ENCODE data around the gene RPGRIP1L. TPM values are rescaled to one million over a fixed set of nuclear protein-coding genes. Genes with fewer than 3 reads are reported as not detected.

RPGRIP1L gene
- total and polyA plus RNA-seq, 2 of the 13 experiments (the other 11 are each of a cell fraction or from before 2014, with no cell fraction given): 5.0 to 13.5 TPM

DNA sequence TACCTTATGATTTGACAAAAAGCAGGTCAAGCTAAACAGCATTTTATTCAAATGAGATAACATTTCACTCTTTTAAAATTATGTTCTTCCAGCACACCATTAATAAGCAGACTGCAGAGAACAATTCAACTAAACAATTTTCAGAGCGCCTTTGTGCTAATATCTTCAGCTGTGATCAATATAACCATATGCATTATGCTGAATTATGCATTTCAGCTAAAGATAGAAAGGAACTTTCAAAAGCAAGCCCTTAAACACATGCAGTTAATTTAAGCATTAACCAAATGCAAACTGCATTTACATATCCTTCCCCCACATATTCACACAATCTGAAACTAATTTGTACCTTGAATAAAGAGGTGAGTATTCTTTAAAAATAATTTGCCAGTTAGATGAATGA lies 41.6 kb downstream of the RPGRIP1L start:
- no TSS peak for BruUV-seq (replicated peaks)
- TF ChIP-seq ZNF24 (IDR thresholded peaks at IDR 0.05) (no peak), ZNF263 (CRISPR knock-in tag; IDR thresholded peaks at IDR 0.05) (no peak), ZNF124 (CRISPR knock-in tag; IDR thresholded peaks at IDR 0.05) (no peak)
- TF ChIP-seq, protein P1, sequence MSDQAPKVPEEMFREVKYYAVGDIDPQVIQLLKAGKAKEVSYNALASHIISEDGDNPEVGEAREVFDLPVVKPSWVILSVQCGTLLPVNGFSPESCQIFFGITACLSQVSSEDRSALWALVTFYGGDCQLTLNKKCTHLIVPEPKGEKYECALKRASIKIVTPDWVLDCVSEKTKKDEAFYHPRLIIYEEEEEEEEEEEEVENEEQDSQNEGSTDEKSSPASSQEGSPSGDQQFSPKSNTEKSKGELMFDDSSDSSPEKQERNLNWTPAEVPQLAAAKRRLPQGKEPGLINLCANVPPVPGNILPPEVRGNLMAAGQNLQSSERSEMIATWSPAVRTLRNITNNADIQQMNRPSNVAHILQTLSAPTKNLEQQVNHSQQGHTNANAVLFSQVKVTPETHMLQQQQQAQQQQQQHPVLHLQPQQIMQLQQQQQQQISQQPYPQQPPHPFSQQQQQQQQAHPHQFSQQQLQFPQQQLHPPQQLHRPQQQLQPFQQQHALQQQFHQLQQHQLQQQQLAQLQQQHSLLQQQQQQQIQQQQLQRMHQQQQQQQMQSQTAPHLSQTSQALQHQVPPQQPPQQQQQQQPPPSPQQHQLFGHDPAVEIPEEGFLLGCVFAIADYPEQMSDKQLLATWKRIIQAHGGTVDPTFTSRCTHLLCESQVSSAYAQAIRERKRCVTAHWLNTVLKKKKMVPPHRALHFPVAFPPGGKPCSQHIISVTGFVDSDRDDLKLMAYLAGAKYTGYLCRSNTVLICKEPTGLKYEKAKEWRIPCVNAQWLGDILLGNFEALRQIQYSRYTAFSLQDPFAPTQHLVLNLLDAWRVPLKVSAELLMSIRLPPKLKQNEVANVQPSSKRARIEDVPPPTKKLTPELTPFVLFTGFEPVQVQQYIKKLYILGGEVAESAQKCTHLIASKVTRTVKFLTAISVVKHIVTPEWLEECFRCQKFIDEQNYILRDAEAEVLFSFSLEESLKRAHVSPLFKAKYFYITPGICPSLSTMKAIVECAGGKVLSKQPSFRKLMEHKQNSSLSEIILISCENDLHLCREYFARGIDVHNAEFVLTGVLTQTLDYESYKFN (CRISPR knock-in tag; conservative IDR thresholded peaks at IDR 0.05): no peak
- no peak overlapping the region for H3K9ac ChIP-seq (ENCODE audit: insufficient read depth, low read depth, low read length)
- ChIA-PET POLR2A (no interaction called here), CTCF (ENCODE audit: low intra/inter-chr PET ratio, low total read pairs) (no interaction called here)
- H3K4me2 ChIP-seq (ENCODE audit: low read depth, low read length): no peak overlapping the region
- ATAC-seq (no peak), DNase-seq (ENCODE audit: low spot score) (no peak), FAIRE-seq (no peak)
- H3K27ac ChIP-seq (ENCODE audit: extremely low read length, insufficient read depth, low read length): no peak overlapping the region
- H3K9me3 ChIP-seq (ENCODE audit: low read length): no peaks in the 10 kb centered on the region
- H3K4me1 ChIP-seq (ENCODE audit: insufficient read depth, low read length): peaks cover 3% of the 10 kb centered on the region
- no peaks in the 10 kb centered on the region for H3K79me2 ChIP-seq (ENCODE audit: insufficient read depth, low read length)
- no peaks in the 10 kb centered on the region for H3K36me3 ChIP-seq (replicated peaks in 1 of 2; ENCODE audit: control insufficient read depth in 1 of 2, insufficient read depth in 2 of 2, low read length in 2 of 2)
- no peaks in the 10 kb centered on the region for H4K20me1 ChIP-seq (ENCODE audit: insufficient read depth, low read length)
- no peak overlapping the region for H3K4me3 ChIP-seq (replicated peaks in 1 of 3; ENCODE audit: insufficient read depth in 1 of 3, low read depth in 2 of 3, low read length in 3 of 3)
- in situ Hi-C loops (cut with HindIII; ENCODE audit: extremely low pct_ligation_motif_present, low pct_unique_long_range_greater_than_20kb): no loop called here
- no peaks in the 10 kb centered on the region for H3K27me3 ChIP-seq (ENCODE audit: control insufficient read depth in 1 of 2, insufficient read depth in 2 of 2, low read length in 2 of 2)
- H2AFZ ChIP-seq (ENCODE audit: low read length): no peak overlapping the region
- intact Hi-C loops (cut with micrococcal nuclease; ENCODE audit: unreplicated experiment): no loop called here
- WGBS (ENCODE audit: low lambda C conversion rate): 94% methylated on average over 1 of the region's 1 CpG

DNA sequence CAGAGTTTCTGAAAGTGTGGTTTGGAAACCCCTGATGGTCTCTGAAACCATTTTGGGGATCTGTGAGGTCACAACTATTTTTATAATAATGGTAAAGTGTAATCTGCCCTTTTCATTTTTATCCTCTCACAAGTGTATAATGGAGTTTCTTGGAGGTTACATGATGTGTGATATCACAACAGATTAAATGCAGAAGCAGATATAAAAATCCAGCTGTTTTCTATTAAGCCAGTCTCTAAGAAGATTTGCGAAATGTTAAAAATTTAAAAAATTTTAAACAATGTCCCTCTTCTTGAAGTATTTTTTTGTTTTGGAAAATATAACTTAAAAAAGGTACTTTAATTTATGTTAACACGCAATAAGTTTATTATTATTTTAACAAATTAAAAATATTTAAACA lies 48.7 kb downstream of the RPGRIP1L start:
- H3K36me3 ChIP-seq (replicated peaks in 1 of 2; ENCODE audit: control insufficient read depth in 1 of 2, insufficient read depth in 2 of 2, low read length in 2 of 2): peaks cover 0 to 2% of the 10 kb centered on the region in 2 experiments; a peak in 2 of 5 replicates
- no peak overlapping the region for H3K9ac ChIP-seq (ENCODE audit: insufficient read depth, low read depth, low read length)
- H4K20me1 ChIP-seq (ENCODE audit: insufficient read depth, low read length): no peaks in the 10 kb centered on the region
- no peak for ATAC-seq
- ChIA-PET POLR2A (no interaction called here), CTCF (ENCODE audit: low intra/inter-chr PET ratio, low total read pairs) (no interaction called here)
- no peak for FAIRE-seq
- intact Hi-C loops (cut with micrococcal nuclease; ENCODE audit: unreplicated experiment): no loop called here
- no peaks in the 10 kb centered on the region for H3K4me1 ChIP-seq (ENCODE audit: insufficient read depth, low read length)
- 98% methylated on average over 2 of the region's 2 CpGs for WGBS (ENCODE audit: low lambda C conversion rate)
- no peak overlapping the region for H3K4me3 ChIP-seq (replicated peaks in 1 of 3; ENCODE audit: insufficient read depth in 1 of 3, low read depth in 2 of 3, low read length in 3 of 3)
- no peak overlapping the region for H3K27ac ChIP-seq (ENCODE audit: extremely low read length, insufficient read depth, low read length)
- H3K4me2 ChIP-seq (ENCODE audit: low read depth, low read length): no peak overlapping the region
- in situ Hi-C loops (cut with HindIII; ENCODE audit: extremely low pct_ligation_motif_present, low pct_unique_long_range_greater_than_20kb): no loop called here
- no TSS peak for BruUV-seq (replicated peaks)
- no peak for DNase-seq (ENCODE audit: low spot score)
- TF ChIP-seq, protein P2, sequence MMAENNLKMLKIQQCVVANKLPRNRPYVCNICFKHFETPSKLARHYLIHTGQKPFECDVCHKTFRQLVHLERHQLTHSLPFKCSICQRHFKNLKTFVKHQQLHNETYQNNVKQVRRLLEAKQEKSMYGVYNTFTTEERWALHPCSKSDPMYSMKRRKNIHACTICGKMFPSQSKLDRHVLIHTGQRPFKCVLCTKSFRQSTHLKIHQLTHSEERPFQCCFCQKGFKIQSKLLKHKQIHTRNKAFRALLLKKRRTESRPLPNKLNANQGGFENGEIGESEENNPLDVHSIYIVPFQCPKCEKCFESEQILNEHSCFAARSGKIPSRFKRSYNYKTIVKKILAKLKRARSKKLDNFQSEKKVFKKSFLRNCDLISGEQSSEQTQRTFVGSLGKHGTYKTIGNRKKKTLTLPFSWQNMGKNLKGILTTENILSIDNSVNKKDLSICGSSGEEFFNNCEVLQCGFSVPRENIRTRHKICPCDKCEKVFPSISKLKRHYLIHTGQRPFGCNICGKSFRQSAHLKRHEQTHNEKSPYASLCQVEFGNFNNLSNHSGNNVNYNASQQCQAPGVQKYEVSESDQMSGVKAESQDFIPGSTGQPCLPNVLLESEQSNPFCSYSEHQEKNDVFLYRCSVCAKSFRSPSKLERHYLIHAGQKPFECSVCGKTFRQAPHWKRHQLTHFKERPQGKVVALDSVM (CRISPR knock-in tag; IDR thresholded peaks at IDR 0.05): no peak
- TF ChIP-seq ZNF335 (CRISPR knock-in tag; IDR thresholded peaks at IDR 0.05) (no peak), ZNF224 (CRISPR knock-in tag; IDR thresholded peaks at IDR 0.05) (no peak), NR2F6 (IDR thresholded peaks at IDR 0.05) (no peak), NR2F6 (CRISPR knock-in tag; IDR thresholded peaks at IDR 0.05) (no peak), EP300 (IDR thresholded peaks at IDR 0.05; ENCODE audit: low read depth in 2 of 2, low read length in 2 of 2) (no peak), EP300 (CRISPR knock-in tag; IDR thresholded peaks at IDR 0.05; ENCODE audit: borderline replicate concordance) (no peak)
- H3K79me2 ChIP-seq (ENCODE audit: insufficient read depth, low read length): no peaks in the 10 kb centered on the region
- H3K9me3 ChIP-seq (ENCODE audit: low read length): no peaks in the 10 kb centered on the region
- H3K27me3 ChIP-seq (ENCODE audit: control insufficient read depth in 1 of 2, insufficient read depth in 2 of 2, low read length in 2 of 2): no peaks in the 10 kb centered on the region
- H2AFZ ChIP-seq (ENCODE audit: low read length): no peak overlapping the region
